GM12878 (cell line): Measurements from ENCODE around the gene GNAZ. TPM values are rescaled to one million over a fixed set of nuclear protein-coding genes. Genes with fewer than 3 reads are reported as not detected.
A peak's percentile ranks its signal among the peaks of the same experiment; 100 is the strongest.

Source experiments
- BACH1 ChIP-seq: fragments of 450-650 bp; IDR thresholded peaks from 2 replicates; pipeline ENCODE4 v1.6.1; 2017; ENCODE audit warnings: mild to moderate bottlenecking, borderline replicate concordance
- BHLHE40 ChIP-seq, 2 experiments: fragments of 450-650 bp in 1 of 2; IDR thresholded peaks; 2 replicates each; pipeline ENCODE4 v1.6.1; 2011 to 2017; ENCODE audit warnings: low read depth in 2 of 2, borderline replicate concordance in 1 of 2, improper control_type of control experiment in 1 of 2, low read length in 1 of 2, mild to moderate bottlenecking in 1 of 2
- BMI1 ChIP-seq: fragments of 450-650 bp; IDR thresholded peaks from 2 replicates; pipeline ENCODE4 v1.6.1; 2016; ENCODE audit warnings: mild to moderate bottlenecking, moderate library complexity, borderline replicate concordance
- CBX5 ChIP-seq: sonication (generic); IDR thresholded peaks from 2 replicates; pipeline ENCODE4 v1.6.1; 2016; ENCODE audit warnings: low read depth, moderate library complexity, mild to moderate bottlenecking, inconsistent platforms
- CREB1 ChIP-seq: IDR thresholded peaks from 2 replicates; pipeline ENCODE4 v1.6.1; 2012; ENCODE audit warnings: low read depth, mild to moderate bottlenecking, inconsistent platforms
- EED ChIP-seq: sonication (generic); IDR thresholded peaks from 2 replicates; pipeline ENCODE4 v1.6.1; 2016; ENCODE audit warnings: antibody characterized with exemption, low read depth
- IRF4 ChIP-seq: IDR thresholded peaks from 2 replicates; pipeline ENCODE4 v1.6.1; 2011; ENCODE audit warnings: low read depth, low read length
- JUNB ChIP-seq: IDR thresholded peaks from 2 replicates; pipeline ENCODE4 v1.6.1; 2016; ENCODE audit warnings: antibody characterized with exemption, mild to moderate bottlenecking
- LARP7 ChIP-seq: fragments of 450-650 bp; IDR thresholded peaks from 2 replicates; pipeline ENCODE4 v1.6.1; 2017; ENCODE audit warnings: mild to moderate bottlenecking
- MEF2B ChIP-seq: fragments of 450-650 bp; IDR thresholded peaks from 2 replicates; pipeline ENCODE4 v1.6.1; 2018; ENCODE audit warnings: mild to moderate bottlenecking, moderate library complexity; ENCODE audit not compliant: partially characterized antibody, poor library complexity, severe bottlenecking
- MTA2 ChIP-seq: fragments of 450-650 bp; IDR thresholded peaks from 2 replicates; pipeline ENCODE4 v1.6.1; 2016; ENCODE audit warnings: low read depth, mild to moderate bottlenecking, moderate library complexity
- MXI1 ChIP-seq: fragments of 150-350 bp; IDR thresholded peaks from 2 replicates; pipeline ENCODE4 v1.6.1; 2011; ENCODE audit warnings: low read depth, mild to moderate bottlenecking, inconsistent platforms, low read length, improper control_type of control experiment
- NFIC ChIP-seq: IDR thresholded peaks from 2 replicates; pipeline ENCODE4 v1.6.1; 2012; ENCODE audit warnings: low read depth, mild to moderate bottlenecking, inconsistent platforms, low read length, moderate library complexity
- NR2C1 ChIP-seq: fragments of 450-650 bp; IDR thresholded peaks from 2 replicates; pipeline ENCODE4 v1.6.1; 2017; ENCODE audit warnings: antibody characterized with exemption, mild to moderate bottlenecking, moderate library complexity
- NR2F1 ChIP-seq: fragments of 450-650 bp; conservative IDR thresholded peaks from 2 replicates; pipeline ENCODE4 v1.6.1; 2017; ENCODE audit warnings: mild to moderate bottlenecking
- RAD21 ChIP-seq: IDR thresholded peaks from 2 replicates; pipeline ENCODE4 v1.6.1; 2011; ENCODE audit warnings: mild to moderate bottlenecking, low read depth, low read length, moderate library complexity; ENCODE audit not compliant: insufficient read depth
- SIN3A ChIP-seq: IDR thresholded peaks from 2 replicates; pipeline ENCODE4 v1.6.1; 2012; ENCODE audit warnings: low read depth, low read length, improper control_type of control experiment
- SREBF1 ChIP-seq: IDR thresholded peaks from 2 replicates; pipeline ENCODE4 v1.6.1; 2012; ENCODE audit warnings: mild to moderate bottlenecking, low read length
- SRF ChIP-seq, 2 experiments: IDR thresholded peaks; 2 replicates each; pipeline ENCODE4 v1.6.1; 2011; ENCODE audit warnings: low read depth in 2 of 2, low read length in 2 of 2, mild to moderate bottlenecking in 1 of 2, moderate library complexity in 1 of 2
- SUZ12 ChIP-seq: fragments of 200-600 bp; sonication (generic); IDR thresholded peaks from one replicate; pipeline ENCODE4 v1.6.1; 2018; ENCODE audit warnings: antibody characterized with exemption, mild to moderate bottlenecking; ENCODE audit not compliant: unreplicated experiment
- TAF1 ChIP-seq: IDR thresholded peaks from 2 replicates; pipeline ENCODE4 v1.6.1; 2011; ENCODE audit warnings: mild to moderate bottlenecking, low read depth, low read length, borderline replicate concordance
- TARDBP ChIP-seq: IDR thresholded peaks from 2 replicates; pipeline ENCODE4 v1.6.1; 2016; ENCODE audit warnings: borderline replicate concordance
- TCF3 ChIP-seq: IDR thresholded peaks from 2 replicates; pipeline ENCODE4 v1.6.1; 2012; ENCODE audit warnings: low read depth, mild to moderate bottlenecking, low read length, borderline replicate concordance; ENCODE audit not compliant: insufficient read depth
- ZNF384 ChIP-seq: IDR thresholded peaks from 2 replicates; pipeline ENCODE4 v1.6.1; 2012; ENCODE audit warnings: low read depth, mild to moderate bottlenecking, low read length, improper control_type of control experiment, borderline replicate concordance
- polyA plus RNA-seq, 11 experiments: library from polyadenylated mRNA; depleted of rRNA in 4 of 11; unstranded in 6 of 11; stranded (reverse) in 5 of 11; fragments of >200 nt; fragmentation: Nextera tagmentation in 4 of 11; fragmentation: Illumina TruSeq in 1 of 11; extraction: Ambion mirVana in 4 of 11; extraction: Trizol in 1 of 11; gene quantifications; 1 replicate in 1 of 11; 2 replicates in 10 of 11; pipeline versions ENCODE4 v1.2.1 to v1.2.3, GENCODE V29; 2011 to 2016; ENCODE audit warnings: inconsistent platforms in 2 of 11, missing spikeins in 2 of 11, low read depth in 1 of 11
- total RNA-seq, 4 experiments: library from RNA; depleted of rRNA in 3 of 4; stranded (reverse); fragments of >200 nt in 3 of 4; fragmentation: Illumina TruSeq in 1 of 4; extraction: Trizol in 1 of 4; gene quantifications; 2 replicates each; pipeline versions ENCODE4 v1.2.1 to v1.2.3, GENCODE V29; 2013 to 2021
- TF ChIP-seq, protein P1 (sequence below): IDR thresholded peaks from 2 replicates; pipeline ENCODE4 v1.6.1; 2012; ENCODE audit warnings: mild to moderate bottlenecking, low read depth, low read length
- TF ChIP-seq, protein P2 (sequence below): fragments of 450-650 bp; IDR thresholded peaks from 2 replicates; pipeline ENCODE4 v1.6.1; 2017; ENCODE audit warnings: mild to moderate bottlenecking, low read depth, inconsistent platforms; ENCODE audit not compliant: poor library complexity, severe bottlenecking

GNAZ gene
- total and polyA plus RNA-seq, 10 of the 15 experiments (the other 5 are each of a cell fraction or from before 2014, with no cell fraction given) = 0.09 to 1.0 (median 0.44) TPM; not detected in 1

DNA sequence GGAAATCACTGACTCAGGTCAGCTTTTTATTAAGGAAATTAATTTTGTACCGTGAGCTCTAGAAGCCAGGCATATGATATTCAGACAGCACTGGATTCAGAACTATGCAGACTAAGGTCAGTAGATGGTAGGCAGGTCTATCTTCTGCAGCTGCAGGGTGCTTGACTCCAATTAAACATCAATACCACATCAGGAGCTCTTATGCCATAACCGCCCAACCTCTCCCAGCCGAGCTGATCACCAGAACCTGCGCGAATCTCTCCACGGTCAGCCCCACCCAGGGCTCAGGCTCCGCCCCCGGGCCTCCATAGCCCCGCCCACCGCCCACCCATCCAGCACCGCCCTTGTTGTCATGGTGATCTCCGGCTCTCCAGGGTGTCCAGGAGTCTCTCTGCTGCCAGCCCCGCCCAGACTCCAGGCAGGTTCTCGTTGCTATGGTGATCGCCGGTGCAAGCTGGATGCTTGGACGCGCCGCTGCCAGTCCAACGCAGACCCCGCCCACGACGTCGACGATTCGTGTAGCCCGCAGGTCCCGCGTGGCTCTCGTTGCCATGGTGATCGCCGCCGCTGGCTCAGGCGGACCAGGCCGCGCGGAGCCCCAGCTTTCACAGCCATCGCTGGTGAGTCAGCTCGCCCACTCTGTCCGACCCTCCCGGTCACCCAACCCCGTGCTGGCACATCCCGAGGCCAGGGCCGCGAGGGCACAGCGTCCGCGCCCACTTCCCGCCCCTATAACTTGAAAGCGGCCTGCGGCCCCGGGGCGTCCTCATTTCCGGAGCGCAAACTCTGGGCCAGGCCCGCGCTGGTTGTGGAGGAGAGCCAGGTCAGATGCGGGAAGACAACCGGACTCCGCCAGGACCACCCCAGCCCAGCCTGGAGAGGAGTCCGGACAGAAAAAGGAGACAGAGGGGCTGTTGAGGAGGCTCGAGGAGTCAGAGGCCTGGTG lies 74.9 kb downstream of the GNAZ start, which contains the start of gene RAB36 (continued):
- TF ChIP-seq MEF2B (peak; percentile 59), BHLHE40 (IDR thresholded peaks at IDR 0.05; ENCODE audit: borderline replicate concordance in 1 of 2, low read depth in 2 of 2, low read length in 1 of 2) (no peak), NFIC (no peak), TAF1 (no peak), MXI1 (peak; percentile 78), SIN3A (peak; percentile 74), LARP7 (0 out of 2 replicates have a peak, but pooled peaks have one; percentile 39), MTA2 (no peak), BACH1 (no peak), CREB1 (0 out of 2 replicates have a peak, but pooled peaks have one; percentile 20), NR2C1 (no peak), RAD21 (no peak), JUNB (no peak), TARDBP (no peak), EED (no peak), CBX5 (no peak), TCF3 (no peak), BMI1 (peak; percentile 99), SUZ12 (no peak), SRF (IDR thresholded peaks at IDR 0.05; ENCODE audit: low read depth in 2 of 2, low read length in 2 of 2) (no peak), NR2F1 (peak; percentile 13; the same call in 1 of the 2 replicates), SREBF1 (no peak), IRF4 (no peak), ZNF384 (no peak)
- TF ChIP-seq, protein P1, sequence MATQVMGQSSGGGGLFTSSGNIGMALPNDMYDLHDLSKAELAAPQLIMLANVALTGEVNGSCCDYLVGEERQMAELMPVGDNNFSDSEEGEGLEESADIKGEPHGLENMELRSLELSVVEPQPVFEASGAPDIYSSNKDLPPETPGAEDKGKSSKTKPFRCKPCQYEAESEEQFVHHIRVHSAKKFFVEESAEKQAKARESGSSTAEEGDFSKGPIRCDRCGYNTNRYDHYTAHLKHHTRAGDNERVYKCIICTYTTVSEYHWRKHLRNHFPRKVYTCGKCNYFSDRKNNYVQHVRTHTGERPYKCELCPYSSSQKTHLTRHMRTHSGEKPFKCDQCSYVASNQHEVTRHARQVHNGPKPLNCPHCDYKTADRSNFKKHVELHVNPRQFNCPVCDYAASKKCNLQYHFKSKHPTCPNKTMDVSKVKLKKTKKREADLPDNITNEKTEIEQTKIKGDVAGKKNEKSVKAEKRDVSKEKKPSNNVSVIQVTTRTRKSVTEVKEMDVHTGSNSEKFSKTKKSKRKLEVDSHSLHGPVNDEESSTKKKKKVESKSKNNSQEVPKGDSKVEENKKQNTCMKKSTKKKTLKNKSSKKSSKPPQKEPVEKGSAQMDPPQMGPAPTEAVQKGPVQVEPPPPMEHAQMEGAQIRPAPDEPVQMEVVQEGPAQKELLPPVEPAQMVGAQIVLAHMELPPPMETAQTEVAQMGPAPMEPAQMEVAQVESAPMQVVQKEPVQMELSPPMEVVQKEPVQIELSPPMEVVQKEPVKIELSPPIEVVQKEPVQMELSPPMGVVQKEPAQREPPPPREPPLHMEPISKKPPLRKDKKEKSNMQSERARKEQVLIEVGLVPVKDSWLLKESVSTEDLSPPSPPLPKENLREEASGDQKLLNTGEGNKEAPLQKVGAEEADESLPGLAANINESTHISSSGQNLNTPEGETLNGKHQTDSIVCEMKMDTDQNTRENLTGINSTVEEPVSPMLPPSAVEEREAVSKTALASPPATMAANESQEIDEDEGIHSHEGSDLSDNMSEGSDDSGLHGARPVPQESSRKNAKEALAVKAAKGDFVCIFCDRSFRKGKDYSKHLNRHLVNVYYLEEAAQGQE = no peak
- TF ChIP-seq, protein P2, sequence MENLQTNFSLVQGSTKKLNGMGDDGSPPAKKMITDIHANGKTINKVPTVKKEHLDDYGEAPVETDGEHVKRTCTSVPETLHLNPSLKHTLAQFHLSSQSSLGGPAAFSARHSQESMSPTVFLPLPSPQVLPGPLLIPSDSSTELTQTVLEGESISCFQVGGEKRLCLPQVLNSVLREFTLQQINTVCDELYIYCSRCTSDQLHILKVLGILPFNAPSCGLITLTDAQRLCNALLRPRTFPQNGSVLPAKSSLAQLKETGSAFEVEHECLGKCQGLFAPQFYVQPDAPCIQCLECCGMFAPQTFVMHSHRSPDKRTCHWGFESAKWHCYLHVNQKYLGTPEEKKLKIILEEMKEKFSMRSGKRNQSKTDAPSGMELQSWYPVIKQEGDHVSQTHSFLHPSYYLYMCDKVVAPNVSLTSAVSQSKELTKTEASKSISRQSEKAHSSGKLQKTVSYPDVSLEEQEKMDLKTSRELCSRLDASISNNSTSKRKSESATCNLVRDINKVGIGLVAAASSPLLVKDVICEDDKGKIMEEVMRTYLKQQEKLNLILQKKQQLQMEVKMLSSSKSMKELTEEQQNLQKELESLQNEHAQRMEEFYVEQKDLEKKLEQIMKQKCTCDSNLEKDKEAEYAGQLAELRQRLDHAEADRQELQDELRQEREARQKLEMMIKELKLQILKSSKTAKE = no peak
